GM19239 (cell line): ENCODE results near the gene OMP.

ENCODE experiments used
- DNase-seq: peaks from one replicate; pipeline ENCODE4 v3.0.0; 2011; ENCODE audit warnings: low spot score; ENCODE audit not compliant: insufficient read length
- FAIRE-seq: peaks from 2 replicates; lab custom pipeline; 2011; peaks lifted over from hg19 to GRCh38; lab: Jason Lieb, UNC

OMP gene

DNA sequence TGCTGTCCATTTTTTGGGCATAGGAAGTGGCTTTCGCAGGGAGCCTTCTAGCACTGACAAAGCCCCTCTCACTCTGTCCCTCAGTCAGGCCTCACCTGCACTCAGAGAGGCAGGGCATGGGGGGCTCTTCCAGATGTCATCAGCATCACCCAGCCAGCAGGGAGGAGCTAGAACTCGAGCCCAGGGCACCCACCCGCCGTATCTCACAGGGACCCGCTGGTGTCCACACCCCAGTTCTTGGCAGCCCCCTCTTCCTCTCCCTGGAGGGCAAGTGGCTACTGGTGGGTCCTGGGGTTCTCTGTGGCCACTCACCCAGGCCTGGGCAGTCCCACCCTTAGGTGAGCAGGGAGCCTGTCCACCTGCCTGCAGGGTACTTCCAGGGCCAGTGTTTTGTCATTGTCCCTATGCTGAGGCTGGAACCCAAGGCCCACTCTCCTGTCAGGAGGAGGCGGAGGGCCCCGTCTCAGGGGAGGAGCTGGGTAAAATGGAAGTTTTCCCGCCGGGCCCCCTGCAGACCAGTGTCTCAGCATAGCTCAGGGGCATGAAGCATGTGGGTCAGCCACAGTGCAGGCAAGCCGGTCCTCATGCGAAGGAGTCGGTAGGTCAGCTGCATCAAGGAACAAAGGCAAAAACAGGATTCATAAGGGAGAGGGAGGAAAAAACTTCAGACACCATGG, 47.2 kb downstream of the OMP start:
- no peak for DNase-seq
- no peak for FAIRE-seq

DNA sequence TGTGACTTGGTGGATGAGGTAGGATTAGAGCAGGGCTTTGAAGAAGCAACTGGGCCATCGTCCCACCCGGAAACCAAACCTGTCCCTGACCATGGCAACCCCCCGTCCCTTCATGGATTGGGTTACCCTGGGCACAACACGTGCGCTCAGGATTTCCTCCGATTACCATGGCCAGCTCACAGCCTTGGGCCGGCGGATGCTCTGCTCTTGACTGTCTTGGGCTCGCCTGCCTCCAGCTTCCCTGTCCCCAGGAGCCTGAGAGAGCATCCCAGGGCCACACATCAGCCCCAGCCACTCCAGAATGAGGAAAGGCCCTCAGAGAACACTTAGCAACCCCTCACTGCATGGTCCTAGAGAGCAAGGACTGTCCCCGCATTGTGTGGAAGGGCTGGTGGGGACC, 48.2 kb downstream of the OMP start:
- DNase-seq = no peak
- FAIRE-seq = no peak

DNA sequence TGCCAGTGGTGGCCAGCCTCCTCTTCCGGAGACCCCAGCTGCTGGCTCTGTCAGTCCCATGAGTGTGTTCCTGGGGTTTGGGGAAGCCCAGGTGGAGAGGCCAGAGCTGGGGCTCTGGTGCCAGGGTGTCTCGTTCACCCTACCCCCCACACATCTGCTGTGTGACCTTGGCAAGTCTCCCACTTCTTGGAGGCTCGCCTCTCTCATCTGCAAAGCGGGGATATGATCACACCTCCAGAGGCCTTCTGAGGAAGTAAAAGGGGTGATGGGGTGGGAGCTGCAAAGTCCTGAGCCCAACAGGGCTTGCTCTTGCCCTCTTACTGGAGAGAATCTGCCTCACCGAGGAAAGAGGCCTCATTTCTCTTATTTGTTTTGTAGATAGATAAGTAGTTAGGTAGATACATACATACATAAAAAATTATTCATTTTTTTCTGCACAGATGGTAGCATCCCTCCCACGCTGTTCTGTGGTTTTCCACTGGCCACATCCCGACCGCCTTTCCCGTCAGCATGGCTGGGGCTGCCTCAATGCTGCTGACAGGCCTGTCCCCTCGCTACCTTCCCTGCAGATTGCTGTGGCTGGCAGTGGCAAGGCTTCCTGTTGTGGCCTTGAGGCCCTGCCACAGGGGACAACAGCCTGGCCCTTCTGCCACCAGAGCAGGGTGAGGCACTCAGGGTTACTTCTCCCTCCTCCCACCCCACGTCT, 49.3 kb downstream of the OMP start:
- DNase-seq (no peak), FAIRE-seq (peak; percentile 26)

DNA sequence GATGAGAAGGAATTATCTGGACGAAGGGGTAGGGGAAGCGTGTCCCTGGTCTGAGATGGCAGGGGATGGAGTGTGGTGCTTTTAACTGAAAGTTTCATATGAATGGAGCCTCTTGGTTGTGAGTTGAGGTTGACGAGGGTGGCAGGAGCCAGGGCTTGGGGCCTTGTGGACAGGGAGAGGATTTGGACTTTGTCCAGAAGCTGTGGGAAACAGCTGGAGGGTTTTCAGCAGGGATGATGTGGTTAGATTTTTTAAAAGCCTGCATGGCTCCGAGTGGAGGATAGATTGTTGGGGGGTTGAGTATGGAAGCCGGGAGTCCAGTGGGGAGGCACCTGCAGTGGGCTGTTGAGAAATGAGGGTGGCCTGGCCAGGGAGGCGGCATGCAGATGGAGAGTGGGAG, 50.2 kb downstream of the OMP start:
- no peak for FAIRE-seq
- no peak for DNase-seq
